SK-N-SH (cell line): Measurements from ENCODE around the gene MAPK12. TPM values are rescaled to one million over a fixed set of nuclear protein-coding genes. Genes with fewer than 3 reads are reported as not detected.

ENCODE experiments used
- CTCF ChIA-PET: fragments of 300-600, 350-600 bp; formaldehyde crosslinking; extraction: SDS; loops from one replicate; lab custom pipeline; 2021; lab: Yijun Ruan, JAX
- POLR2A ChIA-PET: fragments of 350-600 bp; sonication (Branson Sonifier 250); formaldehyde crosslinking; extraction: SDS; loops from one replicate; lab custom pipeline; 2020; ENCODE audit warnings: antibody characterized with exemption, inconsistent platforms; lab: Yijun Ruan, JAX
- DNase-seq: peaks from one replicate; pipeline ENCODE4 v3.0.0; 2012
- H2AFZ ChIP-seq: fragments of 200-600 bp; sonication (generic); 2 replicates; pipeline ENCODE4 v1.8.1; 2016; ENCODE audit warnings: antibody characterized with exemption, mild to moderate bottlenecking, low read depth
- H3F3A ChIP-seq: fragments of 200-600 bp; sonication (generic); replicated peaks from 2 replicates; pipeline ENCODE3; 2016; ENCODE audit warnings: antibody characterized with exemption, mild to moderate bottlenecking; ENCODE audit not compliant: insufficient read depth
- H3K27ac ChIP-seq, 2 experiments: fragments of 200-500 bp in 1 of 2; fragments of 200-600 bp in 1 of 2; sonication (Bioruptor generic) in 1 of 2; sonication (generic), shearing (Covaris generic) in 1 of 2; 2 replicates each; pipeline versions ENCODE4 v1.5.1 to v1.6.1; 2014 to 2016; ENCODE audit warnings: low read depth in 2 of 2, inconsistent platforms in 1 of 2, low read length in 1 of 2, mild to moderate bottlenecking in 1 of 2, mixed read lengths in 1 of 2
- H3K27me3 ChIP-seq: fragments of 200-600 bp; sonication (generic), shearing (Covaris generic); 2 replicates; pipeline ENCODE4 v1.6.1; 2016; ENCODE audit warnings: mixed run types; ENCODE audit not compliant: insufficient read depth
- H3K36me3 ChIP-seq, 2 experiments: fragments of 200-500 bp in 1 of 2; fragments of 200-600 bp in 1 of 2; sonication (Bioruptor generic) in 1 of 2; sonication (generic) in 1 of 2; replicated peaks in 1 of 2; 2 replicates each; pipeline versions ENCODE3 to v1.5.1; 2014 to 2016; ENCODE audit warnings: low read length in 1 of 2, mild to moderate bottlenecking in 1 of 2; ENCODE audit not compliant: insufficient read depth in 2 of 2, control insufficient read depth in 1 of 2
- H3K4me1 ChIP-seq, 2 experiments: fragments of 200-500 bp in 1 of 2; fragments of 200-600 bp in 1 of 2; sonication (Bioruptor generic) in 1 of 2; sonication (generic), shearing (Covaris generic) in 1 of 2; 2 replicates each; pipeline versions ENCODE4 v1.5.1 to v1.6.1; 2014 to 2016; ENCODE audit warnings: low read depth in 1 of 2, low read length in 1 of 2, mixed run types in 1 of 2; ENCODE audit not compliant: insufficient read depth in 2 of 2, control insufficient read depth in 1 of 2
- H3K4me2 ChIP-seq: fragments of 200-600 bp; sonication (generic), shearing (Covaris generic); 2 replicates; pipeline ENCODE4 v1.6.1; 2017; ENCODE audit warnings: mixed run types
- H3K4me3 ChIP-seq, 2 experiments: fragments of 200-500 bp in 1 of 2; fragments of 200-600 bp in 1 of 2; sonication (Bioruptor generic) in 1 of 2; sonication (generic), shearing (Covaris generic) in 1 of 2; 2 replicates each; pipeline versions ENCODE4 v1.5.1 to v1.8.1; 2014 to 2016; ENCODE audit warnings: low read depth in 2 of 2, inconsistent platforms in 1 of 2, low read length in 1 of 2, mild to moderate bottlenecking in 1 of 2, mixed read lengths in 1 of 2, moderate library complexity in 1 of 2
- H3K79me2 ChIP-seq: fragments of 200-600 bp; sonication (generic); 2 replicates; pipeline ENCODE4 v1.8.1; 2017; ENCODE audit warnings: mild to moderate bottlenecking; ENCODE audit not compliant: insufficient read depth
- H3K9ac ChIP-seq: fragments of 200-600 bp; sonication (generic); 2 replicates; pipeline ENCODE4 v1.6.1; 2017; ENCODE audit warnings: mixed run types
- H3K9me2 ChIP-seq: fragments of 200-600 bp; sonication (generic); 2 replicates; pipeline ENCODE4 v1.6.1; 2017; ENCODE audit warnings: mixed run types
- H3K9me3 ChIP-seq: fragments of 200-600 bp; sonication (generic); 2 replicates; pipeline ENCODE4 v1.6.1; 2017; ENCODE audit warnings: mixed run types, mild to moderate bottlenecking, moderate library complexity
- H4K20me1 ChIP-seq: fragments of 200-600 bp; sonication (generic); 2 replicates; pipeline ENCODE4 v1.6.1; 2017; ENCODE audit warnings: mild to moderate bottlenecking, mixed run types; ENCODE audit not compliant: insufficient read depth
- ELF1 ChIP-seq: IDR thresholded peaks from 2 replicates; pipeline ENCODE4 v1.4.0; 2012
- EP300 ChIP-seq, 2 experiments: IDR thresholded peaks; 2 replicates each; pipeline versions ENCODE4 v1.4.0 to v1.6.1; 2012; ENCODE audit warnings: borderline replicate concordance in 1 of 2, low read depth in 1 of 2, low read length in 1 of 2
- EZH2phosphoT487 ChIP-seq: fragments of 200-600 bp; sonication (generic); IDR thresholded peaks from 2 replicates; pipeline ENCODE4 v1.6.1; 2017; ENCODE audit warnings: low read depth, mixed run types, mild to moderate bottlenecking, antibody characterized with exemption, moderate library complexity, borderline replicate concordance
- FOSL2 ChIP-seq: IDR thresholded peaks from 2 replicates; pipeline ENCODE4 v1.4.0; 2012; ENCODE audit warnings: low read depth, mild to moderate bottlenecking, moderate library complexity, borderline replicate concordance
- FOXJ3 ChIP-seq: sonication (generic); formaldehyde crosslinking; IDR thresholded peaks from 2 replicates; pipeline ENCODE4 v1.5.1; 2020; ENCODE audit warnings: mild to moderate bottlenecking, missing genetic modification reagents
- GABPA ChIP-seq: IDR thresholded peaks from 2 replicates; pipeline ENCODE4 v1.4.0; 2012; ENCODE audit warnings: low read depth, mild to moderate bottlenecking
- GATA2 ChIP-seq: sonication (generic); formaldehyde crosslinking; IDR thresholded peaks from 2 replicates; pipeline ENCODE4 v1.5.0; 2020; ENCODE audit warnings: mild to moderate bottlenecking, missing genetic modification reagents
- JUND ChIP-seq: IDR thresholded peaks from 2 replicates; pipeline ENCODE4 v1.4.0; 2012
- MXI1 ChIP-seq: IDR thresholded peaks from 2 replicates; pipeline ENCODE4 v1.6.1; 2012; ENCODE audit warnings: mild to moderate bottlenecking, low read depth, low read length, improper control_type of control experiment
- NFIC ChIP-seq: IDR thresholded peaks from 2 replicates; pipeline ENCODE4 v1.4.0; 2012; ENCODE audit warnings: borderline replicate concordance
- POLR2AphosphoS5 ChIP-seq: IDR thresholded peaks from 2 replicates; pipeline ENCODE4 v1.6.1; 2012; ENCODE audit warnings: low read depth, low read length
- RAD21 ChIP-seq: IDR thresholded peaks from 2 replicates; pipeline ENCODE4 v1.6.1; 2012; ENCODE audit warnings: mild to moderate bottlenecking, low read length
- RCOR1 ChIP-seq: fragments of 150-350 bp; IDR thresholded peaks from 2 replicates; pipeline ENCODE4 v1.6.1; 2017; ENCODE audit warnings: antibody characterized with exemption, low read length
- RFX5 ChIP-seq: IDR thresholded peaks from 2 replicates; pipeline ENCODE4 v1.6.1; 2012; ENCODE audit warnings: mild to moderate bottlenecking, improper control_type of control experiment, low read length
- SIN3A ChIP-seq: IDR thresholded peaks from 2 replicates; pipeline ENCODE4 v1.6.1; 2012; ENCODE audit warnings: low read depth, mild to moderate bottlenecking, low read length, moderate library complexity, borderline replicate concordance
- TAF1 ChIP-seq: IDR thresholded peaks from 2 replicates; pipeline ENCODE4 v1.6.1; 2012; ENCODE audit warnings: low read depth, mild to moderate bottlenecking, low read length, moderate library complexity, borderline replicate concordance
- TEAD4 ChIP-seq: IDR thresholded peaks from 2 replicates; pipeline ENCODE4 v1.4.0; 2012; ENCODE audit warnings: mild to moderate bottlenecking, borderline replicate concordance; ENCODE audit not compliant: insufficient read depth
- WGBS: methylation state at CpG from one replicate; pipeline ENCODE4 v1.1.6; 2017; ENCODE audit warnings: low lambda C conversion rate; 5-methylcytosine and 5-hydroxymethylcytosine counted together
- polyA plus RNA-seq, 3 experiments: library from polyadenylated mRNA; depleted of rRNA; stranded (reverse); fragments of >200 nt; gene quantifications; 2 replicates each; pipeline ENCODE4 v1.2.3, GENCODE V29; 2012
- TF ChIP-seq, protein P1 (sequence below): IDR thresholded peaks from 2 replicates; pipeline ENCODE4; 2012
- TF ChIP-seq, protein P2 (sequence below): IDR thresholded peaks from 2 replicates; pipeline ENCODE4 v1.4.0; 2012; ENCODE audit warnings: low read depth, borderline replicate concordance
- TF ChIP-seq, protein P3 (sequence below): IDR thresholded peaks from 2 replicates; pipeline ENCODE4 v1.4.0; 2012; ENCODE audit warnings: low read depth
- TF ChIP-seq, protein P4 (sequence below): IDR thresholded peaks from 2 replicates; pipeline ENCODE4 v1.4.0; 2012; ENCODE audit warnings: low read depth, borderline replicate concordance

The MAPK12 gene
- polyA plus RNA-seq, 1 of the 3 experiments (the other 2 are of a cell fraction), result 118 TPM

DNA sequence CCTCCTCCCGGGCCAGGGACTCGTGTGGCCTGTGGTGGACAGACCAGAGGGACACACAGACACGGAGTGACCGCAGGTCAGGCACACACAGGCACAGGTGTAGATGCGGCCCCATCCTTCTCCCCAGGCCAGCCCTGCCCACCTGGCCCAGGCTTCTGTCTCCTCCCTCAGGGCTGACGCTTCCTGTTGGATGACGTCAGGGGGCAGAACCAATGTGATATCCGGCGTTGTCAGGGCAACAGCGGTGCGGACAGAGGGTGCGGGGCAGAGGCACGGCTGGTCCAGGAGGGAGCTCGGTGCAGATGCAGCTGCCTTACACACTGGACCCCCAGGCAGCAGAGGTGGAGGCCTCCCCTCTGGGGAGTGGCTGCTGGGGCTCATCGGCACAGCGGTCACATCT lies 13.7 kb downstream of the MAPK12 start:
- no peaks in the 10 kb centered on the region for H3K27me3 ChIP-seq
- H3K4me3 ChIP-seq, result no peak overlapping the region
- H3K4me2 ChIP-seq, result peak overlapping the region; percentile 30; the same call in 1 of the 2 replicates
- peaks cover 5 to 22% of the 10 kb centered on the region in 2 experiments for H3K36me3 ChIP-seq
- no peaks in the 10 kb centered on the region for H3K9me2 ChIP-seq
- H3K9me3 ChIP-seq, result no peaks in the 10 kb centered on the region
- no peak overlapping the region for H3K9ac ChIP-seq
- ChIA-PET POLR2A (interaction anchor here (0.8 to 1.4 kb wide), 2 partner anchors 13 to 24 kb away, joined by 3 read pairs; partner anchors contain the start of gene MAPK12), CTCF (interaction anchor here (0.6 to 1.0 kb wide), 3 partner anchors 8 to 94 kb away, joined by 3 to 7 read pairs (median 3); no protein-coding TSS in a partner anchor)
- H3K79me2 ChIP-seq, result peaks cover 52% of the 10 kb centered on the region
- peaks cover 15% of the 10 kb centered on the region; the same call in 1 of the 2 replicates for H4K20me1 ChIP-seq
- peaks cover 9 to 69% of the 10 kb centered on the region in 2 experiments; a peak in 2 of 4 replicates for H3K4me1 ChIP-seq
- H2AFZ ChIP-seq, result no peak overlapping the region
- H3K27ac ChIP-seq, result peak overlapping the region; percentile 41 to 61; a peak in 3 of 4 replicates
- H3F3A ChIP-seq, result peaks cover 32% of the 10 kb centered on the region
- peak; percentile 81 for DNase-seq
- 42% methylated on average over 16 of the region's 16 CpGs for WGBS
- TF ChIP-seq GABPA, result peak; percentile 50; the same call in 1 of the 2 replicates
- 0 out of 2 replicates have a peak, but pooled peaks have one; percentile 34 for TF ChIP-seq ELF1
- TF ChIP-seq MXI1, result peak; percentile 53; the same call in 1 of the 2 replicates
- no peak; the same call in 1 of the 2 replicates for TF ChIP-seq JUND
- no peak for TF ChIP-seq TAF1

DNA sequence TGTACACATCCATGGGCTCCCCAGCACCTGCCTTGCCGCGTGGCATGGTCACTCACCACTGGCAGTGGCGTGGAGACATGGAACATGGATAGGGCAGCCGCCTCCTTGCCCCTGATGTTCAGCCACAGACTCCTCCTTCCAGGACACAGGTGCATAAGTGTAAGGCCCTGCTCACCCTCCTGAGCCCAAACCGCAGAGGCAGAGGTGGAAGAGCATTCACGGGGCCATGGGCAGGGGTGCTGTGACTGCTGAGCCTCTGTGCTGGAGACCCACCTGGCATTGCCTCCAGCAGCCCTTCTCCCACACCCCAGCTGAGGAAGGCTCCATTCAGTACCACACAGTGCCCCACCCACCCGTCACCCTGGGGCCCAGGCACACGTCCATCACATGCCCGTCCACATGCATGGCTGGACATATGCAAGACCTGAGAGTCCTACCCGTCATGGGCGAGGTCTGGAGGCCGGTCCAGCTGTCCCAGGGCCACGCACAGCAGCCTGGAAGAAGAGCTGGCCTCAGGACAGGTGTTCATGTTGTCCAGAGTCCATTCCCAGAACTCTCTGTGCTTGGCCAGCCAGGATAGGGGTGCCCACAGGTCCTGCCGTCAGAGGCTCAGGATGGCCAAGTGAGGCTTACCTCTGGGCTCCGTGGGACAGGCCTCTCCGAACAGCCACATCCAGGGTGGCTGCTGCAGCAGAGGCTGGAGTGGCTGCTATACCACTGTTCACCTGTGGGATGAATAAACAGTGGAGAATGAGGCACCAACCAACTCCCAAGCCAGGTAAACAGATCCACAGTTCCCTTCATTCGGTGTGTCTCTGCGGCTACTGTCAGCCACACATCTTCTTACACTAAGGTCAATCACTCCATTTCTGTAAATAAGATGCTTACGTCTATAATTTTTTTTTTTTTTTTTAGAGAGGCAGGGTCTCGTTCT lies 15.0 kb downstream of the MAPK12 start:
- H3K27me3 ChIP-seq, result no peaks in the 10 kb centered on the region
- peaks cover 9 to 64% of the 10 kb centered on the region in 2 experiments; a peak in 2 of 4 replicates for H3K4me1 ChIP-seq
- no peaks in the 10 kb centered on the region for H3K9me3 ChIP-seq
- TF ChIP-seq FOXJ3 (CRISPR knock-in tag) (no peak), NFIC (no peak), GATA2 (no peak), EZH2phosphoT487 (no peak), FOSL2 (no peak), RFX5 (no peak), SIN3A (no peak), RCOR1 (no peak), RAD21 (no peak), TEAD4 (no peak), POLR2AphosphoS5 (no peak; the same call in 1 of the 2 replicates), MXI1 (no peak), EP300 (IDR thresholded peaks at IDR 0.05; ENCODE audit: borderline replicate concordance in 1 of 2, low read depth in 1 of 2, low read length in 1 of 2) (no peak)
- TF ChIP-seq, protein P1, sequence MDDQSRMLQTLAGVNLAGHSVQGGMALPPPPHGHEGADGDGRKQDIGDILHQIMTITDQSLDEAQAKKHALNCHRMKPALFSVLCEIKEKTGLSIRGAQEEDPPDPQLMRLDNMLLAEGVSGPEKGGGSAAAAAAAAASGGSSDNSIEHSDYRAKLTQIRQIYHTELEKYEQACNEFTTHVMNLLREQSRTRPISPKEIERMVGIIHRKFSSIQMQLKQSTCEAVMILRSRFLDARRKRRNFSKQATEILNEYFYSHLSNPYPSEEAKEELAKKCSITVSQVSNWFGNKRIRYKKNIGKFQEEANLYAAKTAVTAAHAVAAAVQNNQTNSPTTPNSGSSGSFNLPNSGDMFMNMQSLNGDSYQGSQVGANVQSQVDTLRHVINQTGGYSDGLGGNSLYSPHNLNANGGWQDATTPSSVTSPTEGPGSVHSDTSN, result no peak
- TF ChIP-seq, protein P2, sequence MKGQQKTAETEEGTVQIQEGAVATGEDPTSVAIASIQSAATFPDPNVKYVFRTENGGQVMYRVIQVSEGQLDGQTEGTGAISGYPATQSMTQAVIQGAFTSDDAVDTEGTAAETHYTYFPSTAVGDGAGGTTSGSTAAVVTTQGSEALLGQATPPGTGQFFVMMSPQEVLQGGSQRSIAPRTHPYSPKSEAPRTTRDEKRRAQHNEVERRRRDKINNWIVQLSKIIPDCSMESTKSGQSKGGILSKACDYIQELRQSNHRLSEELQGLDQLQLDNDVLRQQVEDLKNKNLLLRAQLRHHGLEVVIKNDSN, result no peak
- TF ChIP-seq, protein P3, sequence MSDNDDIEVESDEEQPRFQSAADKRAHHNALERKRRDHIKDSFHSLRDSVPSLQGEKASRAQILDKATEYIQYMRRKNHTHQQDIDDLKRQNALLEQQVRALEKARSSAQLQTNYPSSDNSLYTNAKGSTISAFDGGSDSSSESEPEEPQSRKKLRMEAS, result no peak
- TF ChIP-seq, protein P4, sequence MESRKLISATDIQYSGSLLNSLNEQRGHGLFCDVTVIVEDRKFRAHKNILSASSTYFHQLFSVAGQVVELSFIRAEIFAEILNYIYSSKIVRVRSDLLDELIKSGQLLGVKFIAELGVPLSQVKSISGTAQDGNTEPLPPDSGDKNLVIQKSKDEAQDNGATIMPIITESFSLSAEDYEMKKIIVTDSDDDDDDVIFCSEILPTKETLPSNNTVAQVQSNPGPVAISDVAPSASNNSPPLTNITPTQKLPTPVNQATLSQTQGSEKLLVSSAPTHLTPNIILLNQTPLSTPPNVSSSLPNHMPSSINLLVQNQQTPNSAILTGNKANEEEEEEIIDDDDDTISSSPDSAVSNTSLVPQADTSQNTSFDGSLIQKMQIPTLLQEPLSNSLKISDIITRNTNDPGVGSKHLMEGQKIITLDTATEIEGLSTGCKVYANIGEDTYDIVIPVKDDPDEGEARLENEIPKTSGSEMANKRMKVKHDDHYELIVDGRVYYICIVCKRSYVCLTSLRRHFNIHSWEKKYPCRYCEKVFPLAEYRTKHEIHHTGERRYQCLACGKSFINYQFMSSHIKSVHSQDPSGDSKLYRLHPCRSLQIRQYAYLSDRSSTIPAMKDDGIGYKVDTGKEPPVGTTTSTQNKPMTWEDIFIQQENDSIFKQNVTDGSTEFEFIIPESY, result no peak
- ChIA-PET CTCF (interaction anchor here (0.8 to 3.4 kb wide), 4 partner anchors 9 to 95 kb away, joined by 3 to 20 read pairs (median 4); partner anchors contain the start of gene DENND6B), POLR2A (interaction anchor here (0.7 kb wide), 1 partner anchor 101 kb away, joined by 3 read pairs; no protein-coding TSS in a partner anchor)
- peaks cover 21% of the 10 kb centered on the region for H3F3A ChIP-seq
- H3K27ac ChIP-seq, result no peak overlapping the region; a peak in 2 of 4 replicates
- no peak for DNase-seq
- H3K4me3 ChIP-seq, result peak overlapping the region in 1 of 2 experiments; percentile 92; a peak in 1 of 4 replicates
- peaks cover 64% of the 10 kb centered on the region for H3K79me2 ChIP-seq
- no peak overlapping the region for H3K9ac ChIP-seq
- peaks cover 5 to 22% of the 10 kb centered on the region in 2 experiments for H3K36me3 ChIP-seq
- WGBS, result 97% methylated on average over 9 of the region's 20 CpGs
- no peaks in the 10 kb centered on the region for H3K9me2 ChIP-seq
- H4K20me1 ChIP-seq, result peaks cover 16% of the 10 kb centered on the region
- H3K4me2 ChIP-seq, result no peak overlapping the region; the same call in 1 of the 2 replicates
- H2AFZ ChIP-seq, result no peak overlapping the region
